Measurements from ENCODE around the gene TRIM65.

- TF ChIP-seq CTCF (IDR thresholded peaks at IDR 0.05) = peak in 1 of 7 experiments; percentile 4
- TF ChIP-seq POLR2A (IDR thresholded peaks at IDR 0.05) = peak; percentile 68 to 89 (median 82)
Observed at GRCh38 chr17:75846692-75847613, 49.8 kb downstream of the TRIM65 start.
